ENCODE results near the gene PAQR7. TPM values are rescaled to one million over a fixed set of nuclear protein-coding genes. Genes with fewer than 3 reads are reported as not detected.

Gene PAQR7
- total RNA-seq, 4 donors from 2014 or later, result 2.5 to 8.5 (median 6.4) TPM

DNA sequence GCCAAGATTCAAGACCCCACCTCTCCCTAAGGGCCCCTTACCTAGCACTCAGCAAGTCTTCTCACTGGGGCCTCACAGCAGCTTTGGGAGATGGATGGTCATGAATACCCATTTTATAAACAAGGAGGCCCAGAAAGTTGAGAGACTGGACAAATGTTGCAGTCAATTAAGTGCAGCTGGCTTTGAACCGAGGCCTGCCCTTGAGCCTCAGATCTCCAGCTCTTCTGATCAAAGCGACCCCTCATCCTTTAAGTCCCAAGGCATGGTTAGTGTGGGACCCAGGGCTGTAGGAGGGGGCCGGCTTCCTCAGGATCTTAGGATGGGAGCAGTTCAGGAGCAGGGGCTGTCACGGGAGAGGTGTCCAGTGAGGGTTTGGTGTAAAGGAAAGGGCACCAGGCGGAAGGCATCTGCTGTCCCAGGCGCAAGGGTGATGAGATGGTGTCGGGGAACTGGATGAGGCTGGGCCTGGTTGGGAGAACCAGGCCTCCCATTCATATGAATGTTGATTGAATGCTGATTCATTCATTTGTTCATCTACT lies 60.9 kb downstream of the PAQR7 start:
- WGBS, 2 donors, result 84 to 90% methylated on average over 7 of the region's 7 CpGs
- no peak overlapping the region for H3K27ac ChIP-seq
- H3K4me3 ChIP-seq (replicated peaks in 1 of 3), result no peak overlapping the region
- peaks cover 10 to 26% of the 10 kb centered on the region in 2 donors for H3K4me1 ChIP-seq
- TF ChIP-seq, protein P1, sequence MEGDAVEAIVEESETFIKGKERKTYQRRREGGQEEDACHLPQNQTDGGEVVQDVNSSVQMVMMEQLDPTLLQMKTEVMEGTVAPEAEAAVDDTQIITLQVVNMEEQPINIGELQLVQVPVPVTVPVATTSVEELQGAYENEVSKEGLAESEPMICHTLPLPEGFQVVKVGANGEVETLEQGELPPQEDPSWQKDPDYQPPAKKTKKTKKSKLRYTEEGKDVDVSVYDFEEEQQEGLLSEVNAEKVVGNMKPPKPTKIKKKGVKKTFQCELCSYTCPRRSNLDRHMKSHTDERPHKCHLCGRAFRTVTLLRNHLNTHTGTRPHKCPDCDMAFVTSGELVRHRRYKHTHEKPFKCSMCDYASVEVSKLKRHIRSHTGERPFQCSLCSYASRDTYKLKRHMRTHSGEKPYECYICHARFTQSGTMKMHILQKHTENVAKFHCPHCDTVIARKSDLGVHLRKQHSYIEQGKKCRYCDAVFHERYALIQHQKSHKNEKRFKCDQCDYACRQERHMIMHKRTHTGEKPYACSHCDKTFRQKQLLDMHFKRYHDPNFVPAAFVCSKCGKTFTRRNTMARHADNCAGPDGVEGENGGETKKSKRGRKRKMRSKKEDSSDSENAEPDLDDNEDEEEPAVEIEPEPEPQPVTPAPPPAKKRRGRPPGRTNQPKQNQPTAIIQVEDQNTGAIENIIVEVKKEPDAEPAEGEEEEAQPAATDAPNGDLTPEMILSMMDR (IDR thresholded peaks at IDR 0.05), result no peak
- TF ChIP-seq POLR2A (IDR thresholded peaks at IDR 0.05), result no peak
- peaks cover 16 to 23% of the 10 kb centered on the region in 2 donors for H3K36me3 ChIP-seq
- DNase-seq, result no peak
- H3K9me3 ChIP-seq, result no peaks in the 10 kb centered on the region
- no peaks in the 10 kb centered on the region for H3K27me3 ChIP-seq
- intact Hi-C loops (cut with DNase I), result loop anchor here (10.0 kb wide), 2 partner anchors 390 to 580 kb away; partner anchors contain the start of genes RHCE and SYF2

DNA sequence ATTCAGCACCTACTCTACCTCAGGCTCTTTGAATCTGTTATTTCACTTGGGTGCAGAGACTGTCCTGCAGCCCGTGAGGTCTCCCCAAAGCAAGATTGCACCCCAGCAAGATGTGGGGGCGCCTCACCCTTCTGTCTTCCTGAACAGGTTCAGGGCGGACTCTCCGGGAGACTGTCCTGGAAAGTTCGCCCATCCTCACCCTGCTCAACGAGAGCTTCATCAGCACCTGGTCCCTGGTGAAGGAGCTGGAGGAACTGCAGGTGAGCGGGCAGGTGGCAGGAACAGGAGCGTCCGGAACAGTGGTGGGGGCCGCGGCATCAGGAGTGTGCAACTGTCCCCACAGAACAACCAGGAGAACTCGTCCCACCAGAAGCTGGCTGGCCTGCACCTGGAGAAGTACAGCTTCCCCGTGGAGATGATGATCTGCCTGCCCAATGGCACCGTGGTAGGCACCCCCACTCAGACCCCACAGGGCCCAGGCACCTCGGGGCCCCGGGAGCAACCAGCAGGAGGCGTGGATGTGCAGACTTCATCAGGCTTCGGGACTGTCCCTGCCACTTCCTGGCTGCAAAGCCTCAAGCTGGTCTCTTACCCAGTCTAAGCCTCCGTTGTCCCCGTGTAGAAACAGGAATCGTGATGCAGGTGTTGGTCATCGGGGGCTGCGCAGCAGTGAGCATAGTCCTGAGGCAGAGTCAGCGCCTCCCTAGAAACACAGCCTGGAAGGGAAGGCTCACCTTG lies 61.6 kb downstream of the PAQR7 start:
- no peak for DNase-seq
- Histone ChIP-seq H3K27me3 (no peaks in the 10 kb centered on the region), H3K4me1 (peaks cover 7 to 24% of the 10 kb centered on the region in 2 donors), H3K27ac (no peak overlapping the region), H3K4me3 (replicated peaks in 1 of 3) (no peak overlapping the region), H3K9me3 (no peaks in the 10 kb centered on the region), H3K36me3 (peaks cover 21 to 27% of the 10 kb centered on the region in 2 donors)
- WGBS, 2 donors, result 87 to 94% methylated on average over 20 to 23 of the region's 24 CpGs
- TF ChIP-seq, protein P1 (IDR thresholded peaks at IDR 0.05), result no peak
- no peak for TF ChIP-seq POLR2A (IDR thresholded peaks at IDR 0.05)
- intact Hi-C loops (cut with DNase I), result loop anchor here (10.0 kb wide), 2 partner anchors 389 to 579 kb away; partner anchors contain the start of genes RHCE and SYF2

DNA sequence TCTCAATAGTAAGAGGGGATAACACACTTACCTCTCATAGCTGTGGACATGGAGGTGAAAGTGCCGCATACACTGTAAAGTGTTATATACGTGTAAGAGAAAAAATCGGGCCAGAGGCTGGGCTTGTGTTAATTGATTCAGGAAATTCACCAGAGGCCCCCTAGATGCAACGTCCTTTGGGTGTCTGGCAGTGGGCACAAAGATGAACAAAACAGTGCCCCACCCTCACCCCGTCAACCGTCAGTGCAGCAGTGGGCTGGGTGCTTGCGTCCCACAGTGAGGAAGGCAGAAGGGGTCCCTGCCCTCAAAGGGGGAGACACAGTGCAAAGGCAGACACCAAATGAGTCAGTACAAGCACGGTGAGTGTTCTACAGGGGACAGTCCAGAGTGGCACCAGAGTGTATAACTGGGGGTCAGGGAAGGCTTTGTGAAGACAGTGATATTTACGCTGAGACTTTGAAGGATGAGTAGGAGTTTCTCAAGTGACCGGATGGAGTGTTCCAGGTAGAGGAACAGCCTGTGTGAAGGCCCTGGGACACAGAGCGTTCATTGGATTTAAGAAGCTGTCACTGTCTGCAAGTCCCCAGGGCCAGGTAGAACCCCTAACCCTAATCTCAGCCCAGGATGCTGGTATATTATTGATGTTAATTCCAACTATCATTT lies 62.3 kb downstream of the PAQR7 start:
- Histone ChIP-seq H3K27ac (no peak overlapping the region), H3K4me3 (replicated peaks in 1 of 3) (no peak overlapping the region), H3K4me1 (peaks cover under 1 to 17% of the 10 kb centered on the region in 2 donors), H3K36me3 (peaks cover 24 to 32% of the 10 kb centered on the region in 2 donors), H3K9me3 (no peaks in the 10 kb centered on the region), H3K27me3 (no peaks in the 10 kb centered on the region)
- WGBS, 2 donors, result 85% methylated on average over 11 of the region's 11 CpGs
- no peak for DNase-seq
- TF ChIP-seq POLR2A (IDR thresholded peaks at IDR 0.05), result no peak
- TF ChIP-seq, protein P1 (IDR thresholded peaks at IDR 0.05), result no peak
- intact Hi-C loops (cut with DNase I), result loop anchor here (10.0 kb wide), 2 partner anchors 388 to 578 kb away; partner anchors contain the start of genes RHCE and SYF2

Small RNAs within 50 kb of the gene (microRNA-seq; reads per million reads assigned to microRNA genes)
- not detected for gene MIR3917

Small RNAs within 50 kb of the gene (small RNA-seq; reads per million reads assigned to genes)
- not detected for gene AL033528.1
- gene RF00019, result not detected
- gene SNRPFP2, result not detected

Other genes with a start within 250 kb of the PAQR7 start
- 10 to 100 TPM; 31.2 to 58.2 (median 55.2) TPM for gene SELENON, start 75.5 kb downstream of the PAQR7 start, total RNA-seq
- gene MTFR1L, start 55.8 kb downstream of the PAQR7 start, total RNA-seq, result 100 to 1,000 TPM in 1 of 4 donors, 10 to 100 TPM in 3; 75.7 to 109 (median 99.2) TPM
- not detected for gene AUNIP, start 16.3 kb downstream of the PAQR7 start, total RNA-seq
- 10 to 100 TPM; 11.6 to 39.2 (median 17.0) TPM for gene STMN1, start 30.7 kb upstream of the PAQR7 start, total RNA-seq
- 10 to 100 TPM; 22.5 to 35.4 (median 30.7) TPM for gene PAFAH2, start 122.4 kb upstream of the PAQR7 start, total RNA-seq
- gene EXTL1, start 146.1 kb upstream of the PAQR7 start, total RNA-seq, result 1 to 10 TPM in 1 of 4 donors, under 1 TPM in 1, not detected in 2; 0.13 to 1.2 TPM
- gene SLC30A2, start 170.4 kb upstream of the PAQR7 start, total RNA-seq, result 10 to 100 TPM; 12.5 to 55.9 (median 43.4) TPM
- gene TRIM63, start 191.9 kb upstream of the PAQR7 start, total RNA-seq, result 1 to 10 TPM in 1 of 4 donors, under 1 TPM in 1, not detected in 2; 0.39 to 1.5 TPM
- 10 to 100 TPM; 24.2 to 39.0 (median 25.5) TPM for gene PDIK1L, start 236.1 kb upstream of the PAQR7 start, total RNA-seq

Measured in thyroid gland (tissue), 4 donors.